Measurements from ENCODE around the gene FAM117B. TPM values are rescaled to one million over a fixed set of nuclear protein-coding genes. Genes with fewer than 3 reads are reported as not detected.

Gene FAM117B
- total RNA-seq, 1 experiment from 2014 or later: 13.3 TPM

DNA sequence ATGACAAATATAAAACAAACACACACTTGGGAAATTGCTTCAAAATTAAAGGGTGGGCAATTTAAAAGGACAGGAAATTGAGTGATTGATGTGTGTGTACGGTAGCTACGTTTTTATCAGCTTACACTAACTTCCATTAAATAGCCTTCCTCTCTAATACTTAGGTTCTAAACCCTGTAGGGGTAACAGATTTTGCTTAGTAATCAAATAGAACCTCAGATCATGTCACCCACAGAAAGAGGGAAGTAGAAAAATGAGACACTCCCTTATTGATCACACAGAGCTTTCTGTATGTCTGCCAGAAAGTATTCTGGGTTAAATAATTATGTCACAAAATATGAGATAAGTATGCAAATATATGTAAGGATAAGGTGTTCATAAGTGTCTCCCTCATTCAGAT, 143.4 kb downstream of the FAM117B start:
- POLR2A ChIA-PET (ENCODE audit: low non-redundant PET): no interaction called here
- H3K4me3 ChIP-seq (ENCODE audit: low read depth, low read length, poor library complexity, severe bottlenecking): no peak overlapping the region
- no peaks in the 10 kb centered on the region for H3K27me3 ChIP-seq (replicated peaks; ENCODE audit: insufficient read depth, low read depth, low read length, poor library complexity)
- BruUV-seq (replicated peaks): no TSS peak
- H3K36me3 ChIP-seq (ENCODE audit: insufficient read depth, low read length, poor library complexity, severe bottlenecking): no peaks in the 10 kb centered on the region
- peaks cover 1% of the 10 kb centered on the region for H3K4me1 ChIP-seq (ENCODE audit: insufficient read depth, low read length, poor library complexity, severe bottlenecking)
- DNase-seq (ENCODE audit: low spot score): no peak
- CTCF ChIA-PET: no interaction called here
- intact Hi-C loops (cut with micrococcal nuclease; ENCODE audit: unreplicated experiment): no loop called here
- TF ChIP-seq, protein P1, sequence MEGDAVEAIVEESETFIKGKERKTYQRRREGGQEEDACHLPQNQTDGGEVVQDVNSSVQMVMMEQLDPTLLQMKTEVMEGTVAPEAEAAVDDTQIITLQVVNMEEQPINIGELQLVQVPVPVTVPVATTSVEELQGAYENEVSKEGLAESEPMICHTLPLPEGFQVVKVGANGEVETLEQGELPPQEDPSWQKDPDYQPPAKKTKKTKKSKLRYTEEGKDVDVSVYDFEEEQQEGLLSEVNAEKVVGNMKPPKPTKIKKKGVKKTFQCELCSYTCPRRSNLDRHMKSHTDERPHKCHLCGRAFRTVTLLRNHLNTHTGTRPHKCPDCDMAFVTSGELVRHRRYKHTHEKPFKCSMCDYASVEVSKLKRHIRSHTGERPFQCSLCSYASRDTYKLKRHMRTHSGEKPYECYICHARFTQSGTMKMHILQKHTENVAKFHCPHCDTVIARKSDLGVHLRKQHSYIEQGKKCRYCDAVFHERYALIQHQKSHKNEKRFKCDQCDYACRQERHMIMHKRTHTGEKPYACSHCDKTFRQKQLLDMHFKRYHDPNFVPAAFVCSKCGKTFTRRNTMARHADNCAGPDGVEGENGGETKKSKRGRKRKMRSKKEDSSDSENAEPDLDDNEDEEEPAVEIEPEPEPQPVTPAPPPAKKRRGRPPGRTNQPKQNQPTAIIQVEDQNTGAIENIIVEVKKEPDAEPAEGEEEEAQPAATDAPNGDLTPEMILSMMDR (conservative IDR thresholded peaks at IDR 0.05; ENCODE audit: low read depth, low read length): no peak
- no peak for TF ChIP-seq EZH2 (IDR thresholded peaks at IDR 0.05; ENCODE audit: borderline replicate concordance, low read depth, low read length, poor library complexity, severe bottlenecking)
- no peak overlapping the region for H3K27ac ChIP-seq (ENCODE audit: low read depth, low read length, poor library complexity, severe bottlenecking)
- H3K9me3 ChIP-seq (ENCODE audit: low read depth, low read length, poor library complexity, severe bottlenecking): no peaks in the 10 kb centered on the region

- CTCF ChIA-PET: no interaction called here
These were observed 145.8 kb downstream of the FAM117B start for GRCh38 chr2:202780514-202781021.

GRCh38 chr2:202782940-202783558, 148.3 kb downstream of the FAM117B start:
- ChIA-PET POLR2A (ENCODE audit: low non-redundant PET) (no interaction called here), CTCF (no interaction called here)
- Histone ChIP-seq H3K27me3 (replicated peaks; ENCODE audit: insufficient read depth, low read depth, low read length, poor library complexity) (no peaks in the 10 kb centered on the region), H3K27ac (ENCODE audit: low read depth, low read length, poor library complexity, severe bottlenecking) (no peak overlapping the region), H3K4me1 (ENCODE audit: insufficient read depth, low read length, poor library complexity, severe bottlenecking) (peaks cover 3% of the 10 kb centered on the region), H3K36me3 (ENCODE audit: insufficient read depth, low read length, poor library complexity, severe bottlenecking) (no peaks in the 10 kb centered on the region), H3K4me3 (ENCODE audit: low read depth, low read length, poor library complexity, severe bottlenecking) (no peak overlapping the region), H3K9me3 (ENCODE audit: low read depth, low read length, poor library complexity, severe bottlenecking) (no peaks in the 10 kb centered on the region)
- no peak for TF ChIP-seq EZH2 (IDR thresholded peaks at IDR 0.05; ENCODE audit: borderline replicate concordance, low read depth, low read length, poor library complexity, severe bottlenecking)
- TF ChIP-seq, protein P1 (conservative IDR thresholded peaks at IDR 0.05; ENCODE audit: low read depth, low read length): no peak
- DNase-seq (ENCODE audit: low spot score): no peak
- BruUV-seq (replicated peaks): no TSS peak
- intact Hi-C loops (cut with micrococcal nuclease; ENCODE audit: unreplicated experiment): no loop called here

More at GRCh38 chr2:202780514-202781021, 145.8 kb downstream of the FAM117B start:
- Histone ChIP-seq H3K4me1 (ENCODE audit: insufficient read depth, low read length, poor library complexity, severe bottlenecking) (peaks cover 3% of the 10 kb centered on the region), H3K27ac (ENCODE audit: low read depth, low read length, poor library complexity, severe bottlenecking) (no peak overlapping the region), H3K27me3 (replicated peaks; ENCODE audit: insufficient read depth, low read depth, low read length, poor library complexity) (no peaks in the 10 kb centered on the region), H3K4me3 (ENCODE audit: low read depth, low read length, poor library complexity, severe bottlenecking) (no peak overlapping the region), H3K9me3 (ENCODE audit: low read depth, low read length, poor library complexity, severe bottlenecking) (no peaks in the 10 kb centered on the region), H3K36me3 (ENCODE audit: insufficient read depth, low read length, poor library complexity, severe bottlenecking) (no peaks in the 10 kb centered on the region)
- POLR2A ChIA-PET (ENCODE audit: low non-redundant PET): no interaction called here
- no TSS peak for BruUV-seq (replicated peaks)
- TF ChIP-seq, protein P1 (conservative IDR thresholded peaks at IDR 0.05; ENCODE audit: low read depth, low read length): no peak
- intact Hi-C loops (cut with micrococcal nuclease; ENCODE audit: unreplicated experiment): no loop called here
- no peak for DNase-seq (ENCODE audit: low spot score)

Data from A673 (cell line).